ENCODE results near the gene FST. TPM values are rescaled to one million over a fixed set of nuclear protein-coding genes. Genes with fewer than 3 reads are reported as not detected.

The FST gene
- total RNA-seq, 1 experiment from 2014 or later: 0.51 TPM

GRCh38 chr5:53442961-53443360, 37.5 kb upstream of the FST start:
- no peak overlapping the region for H3K4me3 ChIP-seq (ENCODE audit: low read depth in 2 of 2, low read length in 2 of 2)
- no peaks in the 10 kb centered on the region for H3K9me3 ChIP-seq (ENCODE audit: control insufficient read depth, insufficient read depth, low read depth, low read length)
- ChIA-PET POLR2A (no interaction called here), CTCF (no interaction called here)
- TF ChIP-seq TCF7L2 (IDR thresholded peaks at IDR 0.05; ENCODE audit: low read depth, low read length) (no peak), POLR2AphosphoS5 (IDR thresholded peaks at IDR 0.05; ENCODE audit: low read depth, low read length) (no peak), SIN3A (IDR thresholded peaks at IDR 0.05; ENCODE audit: borderline replicate concordance, insufficient read depth, low read depth, low read length) (no peak)
- TF ChIP-seq, protein P1, sequence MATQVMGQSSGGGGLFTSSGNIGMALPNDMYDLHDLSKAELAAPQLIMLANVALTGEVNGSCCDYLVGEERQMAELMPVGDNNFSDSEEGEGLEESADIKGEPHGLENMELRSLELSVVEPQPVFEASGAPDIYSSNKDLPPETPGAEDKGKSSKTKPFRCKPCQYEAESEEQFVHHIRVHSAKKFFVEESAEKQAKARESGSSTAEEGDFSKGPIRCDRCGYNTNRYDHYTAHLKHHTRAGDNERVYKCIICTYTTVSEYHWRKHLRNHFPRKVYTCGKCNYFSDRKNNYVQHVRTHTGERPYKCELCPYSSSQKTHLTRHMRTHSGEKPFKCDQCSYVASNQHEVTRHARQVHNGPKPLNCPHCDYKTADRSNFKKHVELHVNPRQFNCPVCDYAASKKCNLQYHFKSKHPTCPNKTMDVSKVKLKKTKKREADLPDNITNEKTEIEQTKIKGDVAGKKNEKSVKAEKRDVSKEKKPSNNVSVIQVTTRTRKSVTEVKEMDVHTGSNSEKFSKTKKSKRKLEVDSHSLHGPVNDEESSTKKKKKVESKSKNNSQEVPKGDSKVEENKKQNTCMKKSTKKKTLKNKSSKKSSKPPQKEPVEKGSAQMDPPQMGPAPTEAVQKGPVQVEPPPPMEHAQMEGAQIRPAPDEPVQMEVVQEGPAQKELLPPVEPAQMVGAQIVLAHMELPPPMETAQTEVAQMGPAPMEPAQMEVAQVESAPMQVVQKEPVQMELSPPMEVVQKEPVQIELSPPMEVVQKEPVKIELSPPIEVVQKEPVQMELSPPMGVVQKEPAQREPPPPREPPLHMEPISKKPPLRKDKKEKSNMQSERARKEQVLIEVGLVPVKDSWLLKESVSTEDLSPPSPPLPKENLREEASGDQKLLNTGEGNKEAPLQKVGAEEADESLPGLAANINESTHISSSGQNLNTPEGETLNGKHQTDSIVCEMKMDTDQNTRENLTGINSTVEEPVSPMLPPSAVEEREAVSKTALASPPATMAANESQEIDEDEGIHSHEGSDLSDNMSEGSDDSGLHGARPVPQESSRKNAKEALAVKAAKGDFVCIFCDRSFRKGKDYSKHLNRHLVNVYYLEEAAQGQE (IDR thresholded peaks at IDR 0.05; ENCODE audit: insufficient read depth in 1 of 2, low read depth in 2 of 2, low read length in 1 of 2): no peak
- TF ChIP-seq, protein P2, sequence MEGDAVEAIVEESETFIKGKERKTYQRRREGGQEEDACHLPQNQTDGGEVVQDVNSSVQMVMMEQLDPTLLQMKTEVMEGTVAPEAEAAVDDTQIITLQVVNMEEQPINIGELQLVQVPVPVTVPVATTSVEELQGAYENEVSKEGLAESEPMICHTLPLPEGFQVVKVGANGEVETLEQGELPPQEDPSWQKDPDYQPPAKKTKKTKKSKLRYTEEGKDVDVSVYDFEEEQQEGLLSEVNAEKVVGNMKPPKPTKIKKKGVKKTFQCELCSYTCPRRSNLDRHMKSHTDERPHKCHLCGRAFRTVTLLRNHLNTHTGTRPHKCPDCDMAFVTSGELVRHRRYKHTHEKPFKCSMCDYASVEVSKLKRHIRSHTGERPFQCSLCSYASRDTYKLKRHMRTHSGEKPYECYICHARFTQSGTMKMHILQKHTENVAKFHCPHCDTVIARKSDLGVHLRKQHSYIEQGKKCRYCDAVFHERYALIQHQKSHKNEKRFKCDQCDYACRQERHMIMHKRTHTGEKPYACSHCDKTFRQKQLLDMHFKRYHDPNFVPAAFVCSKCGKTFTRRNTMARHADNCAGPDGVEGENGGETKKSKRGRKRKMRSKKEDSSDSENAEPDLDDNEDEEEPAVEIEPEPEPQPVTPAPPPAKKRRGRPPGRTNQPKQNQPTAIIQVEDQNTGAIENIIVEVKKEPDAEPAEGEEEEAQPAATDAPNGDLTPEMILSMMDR (IDR thresholded peaks at IDR 0.05): no peak
- BruUV-seq (replicated peaks): no TSS peak
- H3K4me1 ChIP-seq (ENCODE audit: control insufficient read depth, insufficient read depth, low read length): no peaks in the 10 kb centered on the region
- ATAC-seq (no peak), DNase-seq (ENCODE audit: low read depth, low spot score) (no peak)
- no peaks in the 10 kb centered on the region for H3K36me3 ChIP-seq (ENCODE audit: control insufficient read depth, insufficient read depth, low read length)
- no peak overlapping the region for H3K27ac ChIP-seq (ENCODE audit: low read length)
- intact Hi-C loops (cut with micrococcal nuclease; ENCODE audit: unreplicated experiment): no loop called here
- H3K27me3 ChIP-seq (ENCODE audit: control insufficient read depth, insufficient read depth, low read length): no peaks in the 10 kb centered on the region
- in situ Hi-C loops (cut with HindIII; ENCODE audit: low pct_unique_long_range_greater_than_20kb, low sequenced_read_pairs): no loop called here

GRCh38 chr5:53445569-53445968, 34.9 kb upstream of the FST start:
- intact Hi-C loops (cut with micrococcal nuclease; ENCODE audit: unreplicated experiment) (no loop called here), in situ Hi-C loops (cut with HindIII; ENCODE audit: low pct_unique_long_range_greater_than_20kb, low sequenced_read_pairs) (no loop called here)
- ATAC-seq (no peak), DNase-seq (ENCODE audit: low read depth, low spot score) (no peak)
- H3K27ac ChIP-seq (ENCODE audit: low read length): no peak overlapping the region
- no peaks in the 10 kb centered on the region for H3K27me3 ChIP-seq (ENCODE audit: control insufficient read depth, insufficient read depth, low read length)
- TF ChIP-seq POLR2AphosphoS5 (IDR thresholded peaks at IDR 0.05; ENCODE audit: low read depth, low read length) (no peak), SIN3A (IDR thresholded peaks at IDR 0.05; ENCODE audit: borderline replicate concordance, insufficient read depth, low read depth, low read length) (no peak), TCF7L2 (IDR thresholded peaks at IDR 0.05; ENCODE audit: low read depth, low read length) (no peak)
- TF ChIP-seq, protein P1 (IDR thresholded peaks at IDR 0.05; ENCODE audit: insufficient read depth in 1 of 2, low read depth in 2 of 2, low read length in 1 of 2): no peak
- TF ChIP-seq, protein P2 (IDR thresholded peaks at IDR 0.05): no peak
- POLR2A ChIA-PET: no interaction called here
- no peaks in the 10 kb centered on the region; the same call in 1 of the 2 replicates for H3K36me3 ChIP-seq (ENCODE audit: control insufficient read depth, insufficient read depth, low read length)
- H3K9me3 ChIP-seq (ENCODE audit: control insufficient read depth, insufficient read depth, low read depth, low read length): no peaks in the 10 kb centered on the region
- CTCF ChIA-PET: no interaction called here
- H3K4me1 ChIP-seq (ENCODE audit: control insufficient read depth, insufficient read depth, low read length): no peaks in the 10 kb centered on the region
- no peak overlapping the region for H3K4me3 ChIP-seq (ENCODE audit: low read depth in 2 of 2, low read length in 2 of 2)
- BruUV-seq (replicated peaks): no TSS peak
